RWPE2 (cell line): ENCODE results near the gene CMIP.

Source experiments
- ATAC-seq: fragments of 200-7000 bp; cut with Tn5 transposase; 3 replicates; pipeline ENCODE4 v1.9.1; 2021; ENCODE audit warnings: low read depth
- DNase-seq: peaks from one replicate; pipeline ENCODE4 v3.0.0-alpha.2; 2020; ENCODE audit warnings: low spot score
- H3K27ac ChIP-seq: fragments of 450-650 bp; 2 replicates; pipeline ENCODE4 v1.5.1; 2017; ENCODE audit warnings: mild to moderate bottlenecking; ENCODE audit not compliant: poor library complexity, severe bottlenecking
- H3K27me3 ChIP-seq: fragments of 250-450 bp; sonication (Bioruptor Pico); 2 replicates; pipeline ENCODE4 v1.5.1; 2021; ENCODE audit warnings: mild to moderate bottlenecking, moderate library complexity; ENCODE audit not compliant: insufficient read depth, poor library complexity, severe bottlenecking
- H3K36me3 ChIP-seq: fragments of 250-450 bp; sonication (Bioruptor Pico); 2 replicates; pipeline ENCODE4 v1.5.1; 2020; ENCODE audit warnings: low read depth, mild to moderate bottlenecking, moderate library complexity
- H3K4me1 ChIP-seq: fragments of 250-450 bp; sonication (Bioruptor Pico); 2 replicates; pipeline ENCODE4 v1.5.1; 2021; ENCODE audit warnings: mild to moderate bottlenecking, moderate library complexity; ENCODE audit not compliant: insufficient read depth, poor library complexity, severe bottlenecking
- H3K4me3 ChIP-seq: fragments of 250-450 bp; sonication (Bioruptor Pico); 2 replicates; pipeline ENCODE4 v1.5.1; 2021; ENCODE audit warnings: mild to moderate bottlenecking, moderate library complexity; ENCODE audit not compliant: severe bottlenecking
- H3K9me3 ChIP-seq: fragments of 250-450 bp; sonication (Bioruptor Pico); 2 replicates; pipeline ENCODE4 v1.5.1; 2021; ENCODE audit warnings: mild to moderate bottlenecking, moderate library complexity; ENCODE audit not compliant: severe bottlenecking
- CTCF ChIP-seq: fragments of 450-650 bp; IDR thresholded peaks from one replicate; pipeline ENCODE4 v1.5.1; 2017; ENCODE audit warnings: mild to moderate bottlenecking, moderate library complexity; ENCODE audit not compliant: poor library complexity, severe bottlenecking

CMIP gene

GRCh38 chr16:81710596-81710995, 266.0 kb downstream of the CMIP start:
- ATAC-seq (no peak), DNase-seq (no peak)
- no peaks in the 10 kb centered on the region for H3K9me3 ChIP-seq
- no peak for TF ChIP-seq CTCF
- H3K4me3 ChIP-seq = no peak overlapping the region
- H3K36me3 ChIP-seq = peaks cover 36% of the 10 kb centered on the region
- H3K27me3 ChIP-seq = no peaks in the 10 kb centered on the region
- peaks cover 12% of the 10 kb centered on the region for H3K4me1 ChIP-seq
- peak overlapping the region; percentile 49 for H3K27ac ChIP-seq

- no peak overlapping the region for H3K4me3 ChIP-seq
- peaks cover 25% of the 10 kb centered on the region for H3K36me3 ChIP-seq
- no peaks in the 10 kb centered on the region for H3K27me3 ChIP-seq
- TF ChIP-seq CTCF = no peak
- ATAC-seq (peak; percentile 88), DNase-seq (no peak)
- H3K27ac ChIP-seq = peak overlapping the region; percentile 49
- H3K4me1 ChIP-seq = peaks cover 12% of the 10 kb centered on the region
- H3K9me3 ChIP-seq = no peaks in the 10 kb centered on the region
These were observed 267.2 kb downstream of the CMIP start for GRCh38 chr16:81711657-81712319.

- ATAC-seq (no peak), DNase-seq (no peak)
- no peak for TF ChIP-seq CTCF
- peaks cover 16% of the 10 kb centered on the region for H3K36me3 ChIP-seq
- no peaks in the 10 kb centered on the region for H3K9me3 ChIP-seq
- H3K4me3 ChIP-seq = no peak overlapping the region
- no peaks in the 10 kb centered on the region for H3K27me3 ChIP-seq
- H3K4me1 ChIP-seq = peaks cover 9% of the 10 kb centered on the region
- no peak overlapping the region for H3K27ac ChIP-seq
These were observed 268.1 kb downstream of the CMIP start for GRCh38 chr16:81712681-81713080.

GRCh38 chr16:81713295-81713772, 268.7 kb downstream of the CMIP start:
- Histone ChIP-seq H3K4me1 (peaks cover 10% of the 10 kb centered on the region), H3K9me3 (no peaks in the 10 kb centered on the region), H3K27me3 (no peaks in the 10 kb centered on the region), H3K36me3 (peaks cover 9% of the 10 kb centered on the region), H3K4me3 (no peak overlapping the region), H3K27ac (no peak overlapping the region)
- DNase-seq (no peak), ATAC-seq (no peak)
- TF ChIP-seq CTCF = no peak

- H3K9me3 ChIP-seq = no peaks in the 10 kb centered on the region
- H3K36me3 ChIP-seq = peaks cover 4% of the 10 kb centered on the region
- H3K27me3 ChIP-seq = no peaks in the 10 kb centered on the region
- no peak for DNase-seq
- no peak overlapping the region for H3K4me3 ChIP-seq
- no peak overlapping the region for H3K27ac ChIP-seq
- H3K4me1 ChIP-seq = peaks cover 15% of the 10 kb centered on the region
- ATAC-seq = no peak
- no peak for TF ChIP-seq CTCF
These were observed 269.2 kb downstream of the CMIP start for GRCh38 chr16:81713796-81714195.
